Measurements from ENCODE around the gene IRGQ. TPM values are rescaled to one million over a fixed set of nuclear protein-coding genes. Genes with fewer than 3 reads are reported as not detected.

Gene IRGQ
- polyA plus RNA-seq, 4 donors: 2.0 to 8.8 (median 3.9) TPM

GRCh38 chr19:43622956-43623355 lies 27.0 kb upstream of the IRGQ start:
- no peak for DNase-seq
- H3K9me3 ChIP-seq (ENCODE audit: control insufficient read depth in 2 of 2, insufficient read depth in 1 of 2, low read depth in 1 of 2, low read length in 1 of 2): no peaks in the 10 kb centered on the region
- H3K27me3 ChIP-seq (ENCODE audit: control insufficient read depth in 3 of 3, insufficient read depth in 3 of 3, low read length in 3 of 3): peaks cover 0 to 3% (median 0%) of the 10 kb centered on the region in 3 donors
- 80 to 92% (median 85%) methylated on average over 1 of the region's 1 CpG for WGBS, 3 donors
- no peak for FAIRE-seq
- no peak overlapping the region for H3K27ac ChIP-seq (ENCODE audit: low read depth in 1 of 3, low read length in 2 of 3)
- peaks cover 0 to 9% (median 9%) of the 10 kb centered on the region in 3 donors for H3K4me1 ChIP-seq (ENCODE audit: control insufficient read depth in 3 of 3, insufficient read depth in 2 of 3, low read depth in 1 of 3, low read length in 2 of 3)
- H3K4me3 ChIP-seq (ENCODE audit: low read depth in 1 of 3, low read length in 3 of 3): no peak overlapping the region
- peaks cover 0 to 14% (median 0%) of the 10 kb centered on the region in 3 donors for H3K36me3 ChIP-seq (ENCODE audit: control insufficient read depth in 3 of 3, insufficient read depth in 2 of 3, low read depth in 1 of 3, low read length in 3 of 3)

- Histone ChIP-seq H3K4me3 (ENCODE audit: low read depth in 1 of 3, low read length in 3 of 3) (no peak overlapping the region), H3K36me3 (ENCODE audit: control insufficient read depth in 3 of 3, insufficient read depth in 2 of 3, low read depth in 1 of 3, low read length in 3 of 3) (peaks cover 0 to 14% (median 0%) of the 10 kb centered on the region in 3 donors), H3K4me1 (ENCODE audit: control insufficient read depth in 3 of 3, insufficient read depth in 2 of 3, low read depth in 1 of 3, low read length in 2 of 3) (peaks cover 0 to 9% (median 9%) of the 10 kb centered on the region in 3 donors), H3K9me3 (ENCODE audit: control insufficient read depth in 2 of 2, insufficient read depth in 1 of 2, low read depth in 1 of 2, low read length in 1 of 2) (no peaks in the 10 kb centered on the region), H3K27me3 (ENCODE audit: control insufficient read depth in 3 of 3, insufficient read depth in 3 of 3, low read length in 3 of 3) (peaks cover 0 to 3% (median 0%) of the 10 kb centered on the region in 3 donors), H3K27ac (ENCODE audit: low read depth in 1 of 3, low read length in 2 of 3) (no peak overlapping the region)
- no peak for FAIRE-seq
- DNase-seq: no peak
- 65 to 79% (median 73%) methylated on average over 4 of the region's 4 CpGs for WGBS, 3 donors
Observed at GRCh38 chr19:43622070-43622469, 26.1 kb upstream of the IRGQ start.

GRCh38 chr19:43620061-43621001 lies 24.4 kb upstream of the IRGQ start:
- H3K36me3 ChIP-seq (ENCODE audit: control insufficient read depth in 3 of 3, insufficient read depth in 2 of 3, low read depth in 1 of 3, low read length in 3 of 3): peaks cover 0 to 6% (median 0%) of the 10 kb centered on the region in 3 donors
- no peak for DNase-seq
- peak overlapping the region; percentile 71 to 99 (median 77) for H3K4me3 ChIP-seq (ENCODE audit: low read depth in 1 of 3, low read length in 3 of 3)
- peaks cover 0 to 9% (median 9%) of the 10 kb centered on the region in 3 donors for H3K4me1 ChIP-seq (ENCODE audit: control insufficient read depth in 3 of 3, insufficient read depth in 2 of 3, low read depth in 1 of 3, low read length in 2 of 3)
- 30 to 43% (median 42%) methylated on average over 23 of the region's 23 CpGs for WGBS, 3 donors
- H3K27ac ChIP-seq (ENCODE audit: low read depth in 1 of 3, low read length in 2 of 3): peak overlapping the region; percentile 57 to 99 (median 97)
- no peak for FAIRE-seq
- no peaks in the 10 kb centered on the region for H3K27me3 ChIP-seq (ENCODE audit: control insufficient read depth in 3 of 3, insufficient read depth in 3 of 3, low read length in 3 of 3)
- no peaks in the 10 kb centered on the region for H3K9me3 ChIP-seq (ENCODE audit: control insufficient read depth in 2 of 2, insufficient read depth in 1 of 2, low read depth in 1 of 2, low read length in 1 of 2)

- 0% methylated on average over 56 to 81 of the region's 81 CpGs for WGBS, 3 donors
- Histone ChIP-seq H3K4me1 (ENCODE audit: control insufficient read depth in 3 of 3, insufficient read depth in 2 of 3, low read depth in 1 of 3, low read length in 2 of 3) (peaks cover 0 to 9% (median 7%) of the 10 kb centered on the region in 3 donors), H3K4me3 (ENCODE audit: low read depth in 1 of 3, low read length in 3 of 3) (peak within 1 kb of the TSS; percentile 71 to 99 (median 77)), H3K36me3 (ENCODE audit: control insufficient read depth in 3 of 3, insufficient read depth in 2 of 3, low read depth in 1 of 3, low read length in 3 of 3) (peaks cover 0 to 6% (median 0%) of the 10 kb centered on the region in 3 donors), H3K27me3 (ENCODE audit: control insufficient read depth in 3 of 3, insufficient read depth in 3 of 3, low read length in 3 of 3) (no peaks in the 10 kb centered on the region), H3K27ac (ENCODE audit: low read depth in 1 of 3, low read length in 2 of 3) (peak within 1 kb of the TSS; percentile 57 to 99 (median 97)), H3K9me3 (ENCODE audit: control insufficient read depth in 2 of 2, insufficient read depth in 1 of 2, low read depth in 1 of 2, low read length in 1 of 2) (no peaks in the 10 kb centered on the region)
- DNase-seq: peak; percentile 79 to 94
- no peak for FAIRE-seq
Observed at GRCh38 chr19:43619262-43620060, 23.5 kb upstream of the IRGQ start, which contains the start of gene ZNF428. ZNF428 (minus strand) TSS chr19:43619629; CDS start chr19:43614304, 5,325 bp downstream.

GRCh38 chr19:43618921-43619261 lies 23.0 kb upstream of the IRGQ start:
- FAIRE-seq (no peak), DNase-seq (no peak)
- peaks cover 0 to 9% (median 7%) of the 10 kb centered on the region in 3 donors for H3K4me1 ChIP-seq (ENCODE audit: control insufficient read depth in 3 of 3, insufficient read depth in 2 of 3, low read depth in 1 of 3, low read length in 2 of 3)
- peaks cover 0 to 10% (median 0%) of the 10 kb centered on the region in 3 donors for H3K36me3 ChIP-seq (ENCODE audit: control insufficient read depth in 3 of 3, insufficient read depth in 2 of 3, low read depth in 1 of 3, low read length in 3 of 3)
- peak overlapping the region; percentile 57 to 99 (median 97) for H3K27ac ChIP-seq (ENCODE audit: low read depth in 1 of 3, low read length in 2 of 3)
- H3K4me3 ChIP-seq (ENCODE audit: low read depth in 1 of 3, low read length in 3 of 3): peak overlapping the region; percentile 71 to 99 (median 77)
- no peaks in the 10 kb centered on the region for H3K9me3 ChIP-seq (ENCODE audit: control insufficient read depth in 2 of 2, insufficient read depth in 1 of 2, low read depth in 1 of 2, low read length in 1 of 2)
- WGBS, 3 donors: 0 to 1% (median 0%) methylated on average over 14 of the region's 14 CpGs
- no peaks in the 10 kb centered on the region for H3K27me3 ChIP-seq (ENCODE audit: control insufficient read depth in 3 of 3, insufficient read depth in 3 of 3, low read length in 3 of 3)

DNA sequence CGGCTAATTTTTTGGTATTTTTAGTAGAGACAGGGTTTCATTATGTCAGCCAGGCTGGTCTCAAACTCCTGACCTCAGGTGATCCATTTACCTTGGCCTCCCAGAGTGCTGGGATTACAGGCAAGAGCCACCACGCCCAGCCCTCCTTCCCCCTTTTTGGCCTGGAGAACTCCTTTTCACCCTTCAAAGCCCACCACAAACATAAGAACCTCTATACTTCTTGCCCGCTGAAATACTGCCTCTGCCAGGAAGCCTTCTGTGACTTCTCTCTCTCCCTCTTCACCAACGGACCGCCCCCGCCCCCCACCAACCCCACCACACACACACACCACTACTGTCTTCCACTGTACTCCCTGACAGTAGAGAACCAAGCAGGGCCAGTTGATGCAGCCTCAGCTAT lies 21.0 kb upstream of the IRGQ start:
- Histone ChIP-seq H3K4me3 (ENCODE audit: low read depth in 1 of 3, low read length in 3 of 3) (no peak overlapping the region), H3K27me3 (ENCODE audit: control insufficient read depth in 3 of 3, insufficient read depth in 3 of 3, low read length in 3 of 3) (no peaks in the 10 kb centered on the region), H3K4me1 (ENCODE audit: control insufficient read depth in 3 of 3, insufficient read depth in 2 of 3, low read depth in 1 of 3, low read length in 2 of 3) (peaks cover 0 to 9% (median 7%) of the 10 kb centered on the region in 3 donors), H3K9me3 (ENCODE audit: control insufficient read depth in 2 of 2, insufficient read depth in 1 of 2, low read depth in 1 of 2, low read length in 1 of 2) (no peaks in the 10 kb centered on the region), H3K27ac (ENCODE audit: low read depth in 1 of 3, low read length in 2 of 3) (no peak overlapping the region), H3K36me3 (ENCODE audit: control insufficient read depth in 3 of 3, insufficient read depth in 2 of 3, low read depth in 1 of 3, low read length in 3 of 3) (peaks cover 0 to 23% (median 0%) of the 10 kb centered on the region in 3 donors)
- FAIRE-seq (no peak), DNase-seq (no peak)
- WGBS, 3 donors: 86 to 95% (median 90%) methylated on average over 6 of the region's 6 CpGs

DNA sequence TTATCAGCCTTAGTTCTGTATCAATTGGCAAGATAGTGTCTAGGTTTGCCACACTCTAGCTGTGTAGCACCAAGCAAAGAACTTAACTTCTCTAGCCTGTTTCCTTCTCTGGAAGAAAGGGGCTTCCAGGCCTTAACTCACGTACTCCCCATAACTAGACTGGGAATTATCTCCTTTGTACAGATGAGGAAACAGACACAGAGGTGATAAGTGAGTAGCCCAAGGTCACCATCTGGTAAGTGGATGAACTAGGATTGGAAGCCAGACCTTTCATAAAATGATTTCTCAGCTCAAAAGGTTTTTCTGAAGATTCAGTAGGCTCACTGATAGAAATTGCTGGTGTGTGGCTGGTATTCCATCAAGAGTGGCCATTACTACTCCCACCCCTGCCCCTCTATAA lies 20.4 kb upstream of the IRGQ start:
- Histone ChIP-seq H3K27ac (ENCODE audit: low read depth in 1 of 3, low read length in 2 of 3) (no peak overlapping the region), H3K9me3 (ENCODE audit: control insufficient read depth in 2 of 2, insufficient read depth in 1 of 2, low read depth in 1 of 2, low read length in 1 of 2) (no peaks in the 10 kb centered on the region), H3K27me3 (ENCODE audit: control insufficient read depth in 3 of 3, insufficient read depth in 3 of 3, low read length in 3 of 3) (no peaks in the 10 kb centered on the region), H3K4me1 (ENCODE audit: control insufficient read depth in 3 of 3, insufficient read depth in 2 of 3, low read depth in 1 of 3, low read length in 2 of 3) (peaks cover 0 to 9% (median 7%) of the 10 kb centered on the region in 3 donors), H3K36me3 (ENCODE audit: control insufficient read depth in 3 of 3, insufficient read depth in 2 of 3, low read depth in 1 of 3, low read length in 3 of 3) (peaks cover 0 to 29% (median 0%) of the 10 kb centered on the region in 3 donors), H3K4me3 (ENCODE audit: low read depth in 1 of 3, low read length in 3 of 3) (no peak overlapping the region)
- 63 to 85% (median 82%) methylated on average over 1 of the region's 1 CpG for WGBS, 3 donors
- FAIRE-seq (no peak), DNase-seq (no peak)

DNA sequence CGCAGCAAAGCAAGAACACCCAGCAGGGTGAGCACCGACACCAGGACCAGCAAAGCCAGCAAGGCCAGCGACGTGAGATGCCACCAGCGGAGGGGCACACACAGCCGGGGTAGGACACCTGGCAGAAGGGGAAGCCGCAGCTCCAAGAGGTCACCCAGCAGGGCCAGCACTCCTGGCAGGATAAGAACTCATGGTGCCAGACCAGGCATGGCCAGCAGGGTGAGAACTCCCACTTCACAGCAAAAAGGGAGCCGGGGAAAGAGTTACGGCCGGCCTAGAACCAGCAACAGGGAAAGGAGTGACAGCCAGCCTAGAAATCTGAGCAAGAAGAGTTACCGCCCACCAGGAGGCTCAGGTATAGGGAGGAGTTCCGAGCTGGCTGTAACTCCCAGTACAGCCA lies 16.4 kb upstream of the IRGQ start:
- no peak for DNase-seq
- FAIRE-seq: no peak
- 96 to 99% (median 97%) methylated on average over 12 of the region's 12 CpGs for WGBS, 3 donors
- H3K27ac ChIP-seq (ENCODE audit: low read depth in 1 of 3, low read length in 2 of 3): no peak overlapping the region
- peaks cover 0 to 52% (median 0%) of the 10 kb centered on the region in 3 donors for H3K36me3 ChIP-seq (ENCODE audit: control insufficient read depth in 3 of 3, insufficient read depth in 2 of 3, low read depth in 1 of 3, low read length in 3 of 3)
- no peak overlapping the region for H3K4me3 ChIP-seq (ENCODE audit: low read depth in 1 of 3, low read length in 3 of 3)
- H3K9me3 ChIP-seq (ENCODE audit: control insufficient read depth in 2 of 2, insufficient read depth in 1 of 2, low read depth in 1 of 2, low read length in 1 of 2): no peaks in the 10 kb centered on the region
- no peaks in the 10 kb centered on the region for H3K27me3 ChIP-seq (ENCODE audit: control insufficient read depth in 3 of 3, insufficient read depth in 3 of 3, low read length in 3 of 3)
- no peaks in the 10 kb centered on the region for H3K4me1 ChIP-seq (ENCODE audit: control insufficient read depth in 3 of 3, insufficient read depth in 2 of 3, low read depth in 1 of 3, low read length in 2 of 3)

Data from small intestine (tissue), 7 donors.